GM19463 (cell line): Measurements from ENCODE around the gene PISD.
"Not testable (repeated sequence)": the region's sequence is repeated elsewhere in the genome, so short reads cannot be mapped to it uniquely, and the experiment has no call there.

ENCODE experiments used
- ATAC-seq: cut with Tn5 transposase; IDR thresholded peaks from one replicate; pipeline ENCODE4 v1.9.1; 2021; ENCODE audit warnings: mild to moderate bottlenecking, moderate library complexity; ENCODE audit not compliant: unreplicated experiment

The PISD gene

DNA sequence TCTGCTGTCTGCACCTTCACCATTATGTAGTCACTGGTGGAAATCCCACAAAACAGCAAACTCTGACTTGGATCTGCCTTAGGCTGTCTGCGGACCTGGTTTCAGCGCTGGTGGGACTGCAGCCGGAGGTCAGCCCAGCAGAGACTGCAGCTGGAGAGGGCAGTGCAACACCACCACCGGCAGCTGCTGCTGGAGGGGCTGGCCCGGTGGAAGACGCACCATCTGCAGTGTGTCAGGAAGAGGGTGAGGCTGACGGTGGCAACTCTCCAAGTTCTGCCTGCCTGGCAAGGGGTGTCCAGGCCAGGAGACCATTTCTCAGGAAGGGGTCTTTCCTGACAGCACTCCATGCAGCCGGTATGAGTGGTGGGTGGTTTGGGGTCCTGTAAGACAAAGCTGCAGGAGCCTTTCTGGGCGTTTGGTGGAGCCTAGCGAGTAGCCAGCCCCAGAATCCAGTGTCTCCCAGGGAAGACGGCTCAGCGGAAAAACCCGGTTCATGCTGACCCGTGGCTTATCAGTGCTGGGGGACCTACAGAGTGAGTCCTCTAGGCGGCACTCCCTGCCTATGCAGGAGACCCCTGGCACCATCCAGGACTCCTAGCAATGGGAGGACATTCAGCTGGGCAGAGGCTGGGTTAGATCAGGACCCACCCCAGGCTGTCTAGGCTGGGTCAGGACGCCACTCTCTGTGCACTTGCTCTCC is 50.8 kb downstream of the PISD start:
- no peak for ATAC-seq

DNA sequence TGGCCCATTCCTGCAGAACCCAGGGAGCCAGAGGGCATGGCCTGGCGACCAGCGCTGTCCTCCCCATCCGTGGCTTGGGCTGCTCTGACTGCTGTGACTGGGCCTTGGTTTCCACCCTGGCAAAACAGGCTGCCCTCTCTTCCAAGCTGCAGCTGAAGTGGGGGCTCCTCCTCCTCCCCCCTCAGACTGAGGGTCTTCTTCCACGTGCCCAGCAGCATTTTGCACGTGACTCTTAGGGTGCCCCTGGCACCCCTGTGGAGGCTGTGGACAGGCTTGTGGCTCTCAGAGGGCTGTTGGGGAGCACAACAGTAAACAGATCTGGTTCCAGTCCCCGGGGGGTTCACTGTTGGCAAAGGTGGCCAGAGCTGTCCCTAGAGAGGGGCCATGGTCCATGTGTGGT is 51.4 kb downstream of the PISD start:
- no peak for ATAC-seq

DNA sequence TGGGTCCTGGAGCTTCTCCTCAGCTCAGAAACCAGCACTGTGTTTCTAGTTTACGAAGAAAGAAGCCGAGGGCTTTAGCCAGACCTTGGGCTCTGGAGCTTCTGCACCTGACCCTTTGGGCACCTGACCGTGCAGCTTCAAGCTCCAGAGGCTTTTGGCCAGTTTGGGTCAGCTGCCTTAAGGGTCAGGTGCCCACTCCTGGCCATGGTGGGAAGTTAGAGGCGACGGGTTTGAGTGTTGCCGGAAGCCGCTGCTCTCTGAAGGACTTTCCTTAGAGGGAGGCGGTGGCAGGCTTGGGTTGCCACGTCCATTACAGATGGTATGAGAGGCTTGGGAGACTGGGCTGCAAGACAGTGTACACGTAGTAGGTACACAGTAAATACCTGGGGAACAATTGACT is 52.3 kb downstream of the PISD start:
- ATAC-seq = no peak

DNA sequence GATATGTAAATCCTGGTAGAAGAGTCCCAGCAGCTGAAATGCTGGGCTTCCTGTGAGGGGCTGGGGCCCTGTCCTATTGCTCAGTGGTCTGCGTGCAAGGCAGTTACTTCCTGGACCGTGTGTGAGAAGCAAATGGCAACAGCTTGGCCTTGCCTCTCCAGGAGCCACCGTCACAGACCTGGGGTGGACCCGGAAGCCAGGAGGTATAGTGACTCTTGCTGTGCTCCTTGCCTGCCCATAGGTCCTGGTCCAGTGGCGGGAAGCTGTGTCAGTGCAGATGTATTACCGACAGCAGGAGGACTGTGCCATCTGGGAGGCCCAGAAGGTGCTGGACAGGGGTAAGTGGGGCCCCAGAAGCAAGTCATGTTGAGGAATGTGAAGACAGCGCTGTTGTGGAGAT is 54.3 kb downstream of the PISD start:
- no peak for ATAC-seq

DNA sequence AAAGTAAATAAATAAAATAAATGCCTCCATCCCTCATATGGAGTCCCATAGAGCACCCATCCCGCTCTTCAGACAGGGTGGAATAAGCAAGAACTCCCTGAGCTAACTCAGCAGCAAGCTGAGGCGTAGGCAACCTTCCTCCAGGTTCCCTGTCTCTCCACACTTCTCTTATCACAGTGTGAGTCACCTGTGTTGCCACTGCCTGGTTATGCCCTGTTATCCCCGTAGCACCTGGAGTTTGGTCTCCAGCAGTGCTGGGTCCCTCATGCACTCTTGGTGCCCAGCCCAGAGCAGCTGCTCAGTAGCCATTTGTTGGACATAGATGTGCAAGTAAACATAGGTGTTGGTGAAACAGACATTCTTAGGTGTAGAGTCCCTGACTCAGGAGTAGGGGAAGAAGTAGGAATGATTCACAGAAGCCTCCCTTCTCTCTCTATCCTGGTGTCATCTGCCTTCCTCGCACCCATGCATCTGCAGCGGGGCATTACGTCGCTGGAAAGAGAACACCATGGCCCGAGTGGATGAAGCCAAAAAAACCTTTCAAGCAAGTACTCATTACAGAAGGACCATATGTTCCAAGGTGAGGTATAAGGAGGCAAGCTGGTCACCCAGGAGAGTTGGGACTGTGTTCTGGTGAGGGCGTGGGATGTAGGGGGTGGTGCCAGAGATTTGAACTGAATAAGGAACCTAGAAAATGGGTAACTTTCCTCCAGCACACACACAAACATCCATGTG is 56.0 kb downstream of the PISD start:
- no peak for ATAC-seq

DNA sequence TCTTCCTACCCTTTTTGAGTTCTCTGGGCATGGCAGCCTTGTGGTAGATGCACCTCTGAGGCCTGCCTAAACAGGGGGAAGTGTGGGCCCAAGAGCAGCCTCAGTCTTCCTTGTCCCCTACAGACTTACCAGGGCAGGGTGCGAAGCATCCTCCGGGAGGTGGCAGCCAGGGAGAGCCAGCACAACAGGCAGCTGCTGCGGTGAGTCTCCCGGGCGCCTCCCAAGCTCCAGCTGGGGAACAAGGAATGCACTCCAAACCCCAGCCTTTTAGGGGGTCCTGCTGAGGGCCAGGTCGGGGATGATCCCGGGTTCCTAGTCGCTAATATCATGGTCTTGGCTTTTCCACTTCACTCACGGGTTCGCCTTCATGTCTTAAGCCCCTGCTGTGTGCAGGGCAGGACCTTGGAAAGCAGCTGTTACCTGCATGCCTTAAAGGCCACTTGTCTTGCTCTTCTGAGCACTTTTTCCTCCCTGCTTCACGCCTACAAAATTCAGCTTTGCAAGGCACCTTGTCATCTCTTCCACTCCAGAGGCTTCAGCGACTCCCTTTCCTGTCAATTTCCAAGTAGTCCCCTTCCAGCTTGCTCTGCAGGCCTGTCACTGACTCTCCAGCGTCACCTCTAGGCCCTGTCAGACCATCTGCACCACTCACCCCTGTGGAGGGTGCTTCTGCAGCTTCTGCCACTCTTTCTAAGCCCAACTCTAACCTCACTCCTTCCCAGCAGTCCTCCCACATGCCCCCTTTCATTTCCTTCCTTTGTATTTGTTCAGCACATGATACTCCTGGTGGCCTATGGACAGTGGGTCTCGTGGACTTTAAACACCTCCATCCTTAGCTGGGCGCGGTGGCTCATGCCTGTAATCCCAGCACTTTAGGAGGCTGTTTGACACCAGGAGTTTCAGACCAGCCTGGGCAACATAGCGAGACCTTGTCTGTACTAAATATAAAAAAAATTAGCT is 57.0 kb downstream of the PISD start:
- no peak for ATAC-seq

DNA sequence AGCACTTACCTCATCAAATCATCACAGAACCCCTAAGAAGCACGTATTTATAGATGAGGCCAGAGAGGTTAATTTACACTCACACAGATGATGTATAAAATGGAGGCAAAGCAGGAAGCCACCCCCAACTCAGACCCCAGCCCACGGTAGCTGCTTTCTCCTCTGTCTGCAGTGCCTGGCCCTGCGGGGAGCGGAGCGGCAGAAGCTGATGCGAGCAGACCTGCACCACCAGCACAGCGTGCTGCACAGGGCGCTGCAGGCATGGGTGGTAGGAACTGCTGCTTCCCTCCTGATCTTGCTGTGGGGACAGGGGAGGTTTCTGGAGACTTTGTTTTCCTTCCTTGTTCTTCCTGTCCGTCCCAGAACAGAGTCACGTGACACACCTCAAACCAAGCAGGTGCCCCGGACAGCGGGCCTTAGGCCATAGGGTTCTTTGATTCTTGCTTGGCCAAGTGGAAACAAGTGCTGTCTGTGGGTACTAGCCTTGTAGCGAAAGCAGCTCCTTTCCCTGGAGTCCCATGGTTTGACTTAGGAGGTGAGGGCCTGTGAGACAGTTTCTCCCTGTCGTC is 57.8 kb downstream of the PISD start:
- no peak for ATAC-seq

DNA sequence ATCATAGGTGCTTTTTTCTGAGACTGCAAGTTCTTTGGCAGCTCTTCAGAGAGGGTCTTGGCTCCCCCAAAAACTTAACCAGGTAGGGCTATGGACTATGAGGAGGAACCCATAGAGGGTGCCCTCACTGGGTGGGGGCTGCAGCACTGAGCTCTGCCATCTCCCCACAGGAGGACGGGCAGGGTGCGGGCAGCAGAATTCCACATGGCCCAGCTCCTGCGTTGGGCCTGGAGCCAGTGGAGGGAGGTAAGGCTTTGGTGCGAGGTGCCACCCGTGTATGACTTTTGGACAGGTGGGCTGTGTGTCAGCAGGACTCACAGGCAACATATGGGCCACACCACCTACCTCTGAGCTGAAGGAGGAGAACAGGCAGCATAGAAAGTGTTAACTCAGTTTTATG is 58.4 kb downstream of the PISD start:
- no peak for ATAC-seq

DNA sequence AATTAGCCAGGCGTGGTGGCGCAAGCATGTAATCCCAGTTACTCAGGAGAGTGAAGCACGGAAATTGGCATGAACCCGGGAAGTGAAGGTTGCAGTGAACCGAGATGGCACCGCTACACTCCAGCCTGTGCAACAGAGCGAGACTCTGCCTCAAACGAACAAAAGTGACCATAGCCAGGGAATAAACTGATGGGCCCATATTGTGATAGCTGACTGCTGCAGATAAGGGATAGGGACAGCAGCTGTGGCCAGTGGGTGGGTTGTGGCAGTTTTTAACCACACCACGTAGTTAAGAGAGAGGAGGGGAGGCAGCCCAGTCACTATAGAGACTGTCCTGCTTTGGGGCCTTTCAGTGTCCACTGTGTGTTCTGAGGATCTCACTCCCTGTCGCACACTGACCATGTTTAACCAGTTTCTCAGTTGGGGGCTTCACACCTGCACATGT is 58.9 kb downstream of the PISD start:
- no peak for ATAC-seq

DNA sequence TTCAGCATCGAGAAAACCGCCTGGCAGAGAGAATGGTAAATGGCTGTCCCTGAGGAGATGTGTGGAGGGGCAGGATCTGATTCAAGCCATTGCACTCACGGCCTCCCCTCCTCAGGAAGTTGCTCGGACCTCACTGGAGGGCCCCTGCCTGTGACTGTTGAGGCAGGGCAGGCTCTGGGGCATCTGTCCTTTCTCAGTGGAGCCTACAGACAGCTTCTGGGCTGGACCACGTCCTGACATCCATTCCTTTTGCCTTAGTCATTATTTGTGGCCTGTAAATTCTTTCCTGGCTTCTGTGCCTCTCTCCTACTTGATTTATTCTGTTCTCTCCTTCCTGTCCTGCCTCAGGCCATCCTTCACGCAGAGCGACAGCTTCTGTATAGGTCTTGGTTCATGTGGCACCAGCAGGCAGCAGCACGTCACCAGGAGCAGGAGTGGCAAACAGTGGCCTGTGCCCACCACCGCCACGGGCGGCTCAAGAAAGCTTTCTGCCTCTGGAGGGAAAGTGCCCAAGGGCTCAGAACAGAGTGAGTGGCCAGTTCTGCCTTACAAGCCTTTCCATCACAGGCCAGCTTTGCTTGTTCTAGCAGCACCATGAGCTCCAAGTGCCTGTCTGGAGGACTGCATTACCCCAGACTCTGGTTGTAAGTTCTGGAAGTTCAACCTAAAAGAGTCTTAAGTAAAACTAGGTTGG is 59.6 kb downstream of the PISD start:
- ATAC-seq = no peak

DNA sequence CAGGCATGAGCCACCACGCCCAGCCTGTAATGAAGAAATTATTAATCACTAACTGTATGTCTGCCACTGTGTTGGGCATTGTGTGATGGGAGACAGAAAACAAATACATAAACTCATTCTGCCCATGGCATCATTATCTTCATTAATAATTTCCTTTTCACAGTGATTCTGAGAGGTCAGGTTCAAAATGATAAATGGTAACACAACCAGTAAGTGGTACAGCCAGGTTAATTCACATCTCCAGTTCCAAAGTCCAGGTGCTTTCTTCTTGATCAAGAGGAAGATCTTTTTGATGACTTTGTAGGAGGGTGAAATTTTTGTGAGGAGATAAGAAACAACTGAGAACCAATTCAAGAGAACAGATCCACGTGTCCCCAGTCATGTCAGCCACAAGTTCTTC is 66.7 kb downstream of the PISD start:
- ATAC-seq = no peak

DNA sequence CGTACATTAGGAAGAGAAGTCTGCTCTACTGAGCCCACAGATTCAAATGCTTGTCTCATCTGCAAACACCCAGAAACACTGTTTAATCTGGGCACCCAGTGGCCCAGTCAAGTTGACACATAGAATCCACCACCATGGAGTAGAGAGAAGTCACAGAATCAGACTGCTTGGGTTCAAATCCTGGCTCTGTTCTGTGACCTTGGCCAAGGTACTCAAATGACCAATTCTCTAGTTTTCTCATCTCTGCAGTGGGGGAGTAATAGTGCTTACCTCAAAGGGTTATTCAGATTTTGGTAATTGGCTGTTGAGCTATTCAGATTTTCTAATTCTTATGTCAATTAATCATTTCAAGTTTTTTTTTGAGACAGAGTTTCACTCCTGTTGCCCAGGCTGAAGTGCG is 71.9 kb downstream of the PISD start:
- not testable (repeated sequence) for ATAC-seq

DNA sequence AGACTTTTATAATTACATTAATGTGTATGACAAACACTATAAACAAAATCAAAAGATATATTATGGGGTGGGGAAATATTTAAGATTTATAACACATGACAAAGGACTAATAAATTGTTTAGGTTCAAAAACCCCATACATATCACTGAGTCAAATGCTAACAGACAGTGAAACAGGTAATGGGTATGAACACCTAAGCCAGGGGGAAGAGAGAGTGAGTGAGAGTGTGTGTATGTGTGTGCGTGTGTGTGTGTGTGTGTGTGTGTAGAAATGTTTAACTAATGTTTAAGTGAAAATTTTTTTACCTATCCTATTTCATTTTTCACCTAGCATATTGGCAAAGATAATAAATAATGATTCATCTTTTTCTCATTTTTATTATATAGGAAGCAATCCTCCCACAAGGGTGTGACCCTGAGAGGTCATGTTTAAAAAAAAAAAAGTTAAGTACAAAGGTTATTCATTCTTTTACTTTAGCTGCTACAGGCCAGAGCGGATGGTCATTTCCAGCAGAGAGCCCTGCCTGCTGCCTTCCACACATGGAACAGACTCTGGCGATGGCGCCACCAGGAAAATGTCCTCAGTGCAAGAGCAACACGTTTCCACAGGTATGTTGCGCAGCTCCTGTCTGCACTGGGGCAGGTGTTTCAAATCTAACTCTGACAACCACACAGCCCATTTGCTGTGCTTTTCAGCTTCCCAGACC is 72.9 kb downstream of the PISD start:
- ATAC-seq = no peak

DNA sequence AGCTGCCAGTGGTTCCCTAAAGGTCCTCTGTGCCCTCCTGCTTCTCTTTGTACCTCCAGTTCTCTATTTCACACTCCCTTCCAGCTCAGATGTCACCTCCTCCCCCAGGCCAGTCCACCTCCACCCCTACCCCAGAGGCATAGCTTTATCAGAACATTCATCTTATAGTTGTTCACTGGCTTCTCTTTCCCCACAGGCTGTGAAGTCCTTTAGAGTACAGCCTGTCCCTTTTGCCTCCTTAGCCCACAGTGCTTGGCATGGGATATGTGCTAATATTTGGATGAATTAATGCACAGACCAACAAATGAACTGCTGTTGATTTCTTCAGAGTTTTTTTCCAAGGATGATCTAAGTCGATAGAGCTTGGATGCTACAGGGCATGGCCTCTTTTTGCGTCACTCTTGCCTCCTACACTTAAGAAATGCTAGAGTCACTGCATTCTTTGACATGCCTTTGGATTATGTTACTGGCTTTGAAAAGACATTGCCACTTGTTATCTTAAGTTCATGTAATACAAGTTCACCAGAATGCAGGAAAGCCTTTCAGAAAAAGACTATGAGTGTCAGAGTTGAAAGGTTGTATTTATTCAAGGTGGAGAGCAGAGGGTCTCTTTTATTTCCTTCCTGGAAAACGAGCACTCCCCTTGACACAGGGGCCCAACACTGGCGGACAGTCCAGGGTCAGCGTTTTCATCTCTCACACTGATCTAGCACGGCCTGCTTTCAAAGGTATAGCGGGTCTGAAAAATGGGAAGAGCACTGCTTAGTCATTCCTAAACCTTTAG is 75.7 kb downstream of the PISD start:
- ATAC-seq = no peak

DNA sequence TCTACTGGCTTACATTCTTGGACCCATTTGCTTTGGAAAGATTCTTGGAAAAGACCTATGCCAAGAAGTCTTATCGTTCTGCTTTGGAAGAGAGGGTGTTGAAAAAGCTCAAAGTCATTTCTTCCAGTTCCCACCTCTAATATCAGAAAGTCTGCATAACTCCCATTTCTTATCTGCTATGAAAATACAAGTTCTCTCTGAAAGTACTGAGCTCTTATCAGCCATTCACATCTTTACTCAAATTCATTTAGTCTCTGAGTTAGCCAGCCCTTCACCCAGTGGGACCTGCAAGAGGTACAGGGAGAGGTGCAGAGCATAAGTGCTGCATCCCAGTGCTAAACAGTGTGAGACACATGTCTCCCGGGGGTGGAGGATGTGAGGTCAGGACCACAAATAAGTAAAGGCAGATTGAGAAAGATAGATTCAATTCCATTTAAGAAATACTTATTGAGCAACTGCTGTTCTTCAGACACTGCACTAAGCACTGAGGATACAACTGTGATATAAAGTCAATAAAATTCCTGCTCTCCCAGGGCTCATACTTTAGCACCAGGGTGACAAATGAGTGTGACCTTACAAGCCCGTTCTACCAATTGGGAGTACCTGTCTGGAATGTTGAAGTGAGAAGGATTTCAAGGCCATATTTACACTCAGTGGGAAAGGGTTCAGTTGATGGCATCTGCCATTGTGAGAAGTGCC is 76.7 kb downstream of the PISD start:
- no peak for ATAC-seq

DNA sequence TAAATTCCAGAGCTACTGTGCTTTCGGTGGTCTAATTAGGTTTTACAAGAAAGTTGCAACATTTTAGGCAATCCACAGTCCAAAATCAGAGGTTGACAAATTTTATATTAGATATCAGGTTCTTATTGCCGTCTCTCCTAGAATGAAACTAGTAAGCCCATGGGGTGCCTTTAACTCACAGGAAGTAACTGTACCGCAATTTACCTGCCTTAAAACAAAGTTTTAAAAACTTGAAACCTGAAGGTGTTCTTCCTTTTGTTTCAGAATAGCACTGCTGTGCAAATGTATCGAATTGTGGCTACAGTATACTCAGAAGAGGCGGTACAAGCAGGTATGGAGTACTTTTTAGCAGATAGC is 77.2 kb downstream of the PISD start:
- ATAC-seq = no peak

DNA sequence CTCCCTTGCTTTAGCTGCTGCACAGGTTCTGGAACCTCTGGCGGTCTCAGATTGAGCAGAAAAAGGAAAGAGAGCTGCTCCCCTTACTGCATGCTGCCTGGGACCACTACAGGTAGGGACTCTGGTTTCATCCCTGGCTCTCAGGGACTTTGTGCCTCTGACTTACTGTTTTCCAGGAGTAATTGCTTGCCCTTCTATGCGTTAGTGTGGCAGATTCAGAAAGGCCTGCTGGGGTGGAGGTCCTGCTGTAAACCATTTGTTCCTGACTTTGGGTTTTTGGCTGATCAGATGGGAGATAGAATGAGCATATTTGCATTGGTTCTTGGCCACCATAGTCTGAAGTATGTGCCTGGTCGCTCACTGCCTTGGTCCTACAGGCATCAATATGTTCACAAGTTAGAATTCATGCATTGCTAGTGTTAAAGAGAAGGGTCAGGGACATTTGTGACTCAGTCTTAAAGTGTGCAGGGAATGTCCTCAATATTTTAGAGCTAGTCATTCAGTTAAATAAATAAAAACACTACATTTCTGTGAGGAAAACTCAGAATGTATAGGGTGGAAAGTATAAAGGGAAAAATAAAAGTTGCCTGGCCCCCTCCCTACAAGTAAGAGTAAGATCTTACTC is 78.0 kb downstream of the PISD start:
- no peak for ATAC-seq

DNA sequence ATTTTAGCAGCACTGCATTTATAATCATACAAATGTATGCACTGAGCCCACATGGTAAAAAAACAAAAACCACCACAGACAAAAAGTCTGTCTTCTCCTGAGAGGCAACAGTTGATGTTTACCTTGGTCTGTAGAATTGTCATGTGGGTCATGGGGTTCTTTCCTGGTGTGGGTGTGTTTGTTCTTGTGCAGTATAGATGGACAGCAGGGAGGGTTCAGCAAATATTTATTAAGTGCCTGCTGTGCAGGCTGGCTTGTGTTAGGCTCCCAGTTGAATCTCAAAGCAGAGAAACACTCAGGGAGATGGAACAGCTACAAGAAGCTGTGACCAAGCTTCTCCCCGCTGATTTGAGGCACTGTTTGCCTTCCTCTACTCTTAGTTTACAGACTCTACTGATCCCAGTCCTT is 82.2 kb downstream of the PISD start:
- no peak for ATAC-seq
